Fibroblast of the aortic adventitia (primary cell): Measurements from ENCODE around the gene PDZD2. TPM values are rescaled to one million over a fixed set of nuclear protein-coding genes. Genes with fewer than 3 reads are reported as not detected.

Source experiments
- DNase-seq: peaks from one replicate; pipeline ENCODE4 v3.0.0-alpha.2; 2010; ENCODE audit warnings: low read depth
- H3K4me3 ChIP-seq: 2 replicates; pipeline ENCODE4 v1.5.1; 2011; ENCODE audit warnings: low read depth, mild to moderate bottlenecking, control low read depth, low read length, moderate library complexity
- CTCF ChIP-seq: IDR thresholded peaks from 2 replicates; pipeline ENCODE4 v1.5.1; 2011; ENCODE audit warnings: mild to moderate bottlenecking, low read length, control low read depth, inconsistent platforms; ENCODE audit not compliant: insufficient read depth
- total RNA-seq: library from RNA; depleted of rRNA; stranded (reverse); fragments of >200 nt; gene quantifications from 2 replicates; pipeline ENCODE4 v1.2.3, GENCODE V29; 2012; ENCODE audit warnings: low replicate concordance

PDZD2 gene
- total RNA-seq, 1 donor = under 0.01 TPM

GRCh38 chr5:32024751-32025150 lies 385.8 kb downstream of the PDZD2 start:
- DNase-seq = no peak
- no peak overlapping the region for H3K4me3 ChIP-seq
- no peak for TF ChIP-seq CTCF

GRCh38 chr5:32027093-32027716 lies 388.3 kb downstream of the PDZD2 start:
- DNase-seq = no peak
- H3K4me3 ChIP-seq = peak overlapping the region; percentile 4
- TF ChIP-seq CTCF = no peak

- no peak for TF ChIP-seq CTCF
- no peak overlapping the region for H3K4me3 ChIP-seq
- DNase-seq = peak; percentile 99
Measured at GRCh38 chr5:32027717-32028458, 389.0 kb downstream of the PDZD2 start.

GRCh38 chr5:32029261-32029660 lies 390.3 kb downstream of the PDZD2 start:
- no peak overlapping the region for H3K4me3 ChIP-seq
- no peak for TF ChIP-seq CTCF
- DNase-seq = peak; percentile 65

- no peak for DNase-seq
- H3K4me3 ChIP-seq = no peak overlapping the region
- TF ChIP-seq CTCF = no peak
Measured at GRCh38 chr5:32029781-32030180, 390.9 kb downstream of the PDZD2 start.

GRCh38 chr5:32030222-32030621 lies 391.3 kb downstream of the PDZD2 start:
- no peak overlapping the region for H3K4me3 ChIP-seq
- no peak for TF ChIP-seq CTCF
- DNase-seq = no peak
